22Rv1 (cell line): ENCODE results near the gene UBE3D.

Source experiments
- ZFX ChIP-seq: fragments of 450-650 bp; IDR thresholded peaks from 2 replicates; pipeline ENCODE4 v1.6.1; 2017; ENCODE audit warnings: antibody characterized with exemption, borderline replicate concordance
- TF ChIP-seq, protein P1 (sequence below): fragments of 450-650 bp; IDR thresholded peaks from 2 replicates; pipeline ENCODE4 v1.5.1; 2017; ENCODE audit warnings: mild to moderate bottlenecking

DNA sequence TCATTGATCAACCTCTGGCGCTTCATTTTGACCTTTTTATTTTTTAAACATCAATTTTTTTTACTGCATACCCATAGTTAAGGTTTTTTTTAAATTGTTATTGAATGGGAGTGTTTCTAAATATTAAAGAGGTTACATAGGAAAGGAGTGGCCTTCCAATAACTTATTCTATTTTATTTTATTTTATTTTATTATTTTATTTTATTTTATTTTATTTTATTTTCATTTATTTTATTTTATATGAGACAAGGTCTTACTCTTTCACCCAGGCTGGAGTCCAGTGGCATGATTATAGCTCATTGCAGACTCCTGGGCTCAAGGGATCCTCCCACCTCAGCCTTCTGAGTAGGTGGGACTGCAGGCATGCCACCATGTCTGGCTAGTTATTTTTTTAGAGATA is 32.0 kb upstream of the UBE3D start:
- TF ChIP-seq, protein P1, sequence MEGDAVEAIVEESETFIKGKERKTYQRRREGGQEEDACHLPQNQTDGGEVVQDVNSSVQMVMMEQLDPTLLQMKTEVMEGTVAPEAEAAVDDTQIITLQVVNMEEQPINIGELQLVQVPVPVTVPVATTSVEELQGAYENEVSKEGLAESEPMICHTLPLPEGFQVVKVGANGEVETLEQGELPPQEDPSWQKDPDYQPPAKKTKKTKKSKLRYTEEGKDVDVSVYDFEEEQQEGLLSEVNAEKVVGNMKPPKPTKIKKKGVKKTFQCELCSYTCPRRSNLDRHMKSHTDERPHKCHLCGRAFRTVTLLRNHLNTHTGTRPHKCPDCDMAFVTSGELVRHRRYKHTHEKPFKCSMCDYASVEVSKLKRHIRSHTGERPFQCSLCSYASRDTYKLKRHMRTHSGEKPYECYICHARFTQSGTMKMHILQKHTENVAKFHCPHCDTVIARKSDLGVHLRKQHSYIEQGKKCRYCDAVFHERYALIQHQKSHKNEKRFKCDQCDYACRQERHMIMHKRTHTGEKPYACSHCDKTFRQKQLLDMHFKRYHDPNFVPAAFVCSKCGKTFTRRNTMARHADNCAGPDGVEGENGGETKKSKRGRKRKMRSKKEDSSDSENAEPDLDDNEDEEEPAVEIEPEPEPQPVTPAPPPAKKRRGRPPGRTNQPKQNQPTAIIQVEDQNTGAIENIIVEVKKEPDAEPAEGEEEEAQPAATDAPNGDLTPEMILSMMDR, result no peak
- no peak for TF ChIP-seq ZFX
